ENCODE measurements around the gene COL25A1.

DNA sequence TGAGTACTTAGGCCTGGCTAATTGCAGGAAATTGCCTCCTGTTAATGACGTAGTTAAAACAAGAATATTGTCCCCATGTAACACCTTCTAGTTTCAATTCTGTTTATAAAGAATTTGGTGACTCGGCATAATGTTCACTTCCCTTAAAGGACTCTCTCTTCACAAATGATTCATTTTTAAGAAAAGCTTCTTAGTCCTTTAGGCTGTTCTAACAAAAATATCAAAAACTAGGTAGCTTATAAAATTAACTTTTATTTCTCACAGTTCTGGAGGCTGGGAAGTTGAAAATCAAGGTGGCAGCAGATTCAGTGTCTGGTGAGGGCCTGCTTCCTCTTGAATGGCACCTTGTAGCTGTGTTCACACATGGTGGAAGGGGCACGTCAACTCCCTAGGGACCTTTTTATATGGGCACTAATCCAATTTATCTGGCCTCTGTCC lies 23.8 kb downstream of the COL25A1 start:
- TF ChIP-seq YY1 (IDR thresholded peaks at IDR 0.05; ENCODE audit: insufficient read depth, insufficient read length) (no peak), ZNF274 (IDR thresholded peaks at IDR 0.05; ENCODE audit: low read depth, low read length) (no peak)

Data from NT2/D1 (cell line).